Karpas-422 (cell line): ENCODE data around the gene ZCCHC18. TPM values are rescaled to one million over a fixed set of nuclear protein-coding genes. Genes with fewer than 3 reads are reported as not detected.

ENCODE experiments used
- DNase-seq: peaks from one replicate; pipeline ENCODE4 v3.0.0-alpha.2; 2015
- H2AFZ ChIP-seq: fragments of 200-600 bp; sonication (generic); 2 replicates; pipeline ENCODE4 v1.6.1; 2014; ENCODE audit warnings: antibody characterized with exemption, low read length, mixed read lengths
- H3K27ac ChIP-seq: fragments of 200-600 bp; sonication (generic); 2 replicates; pipeline ENCODE4 v1.5.1; 2014; ENCODE audit warnings: mild to moderate bottlenecking, low read length, moderate library complexity
- H3K27me3 ChIP-seq: fragments of 200-600 bp; sonication (generic); 2 replicates; pipeline ENCODE4 v1.6.1; 2014; ENCODE audit warnings: low read length, mixed read lengths
- H3K36me3 ChIP-seq: fragments of 200-600 bp; sonication (generic); 2 replicates; pipeline ENCODE4 v1.6.1; 2014; ENCODE audit warnings: low read length, mixed read lengths; ENCODE audit not compliant: insufficient read depth
- H3K4me1 ChIP-seq: fragments of 200-600 bp; sonication (generic); 2 replicates; pipeline ENCODE4 v1.6.1; 2014; ENCODE audit warnings: mild to moderate bottlenecking, low read length, mixed read lengths
- H3K4me2 ChIP-seq: fragments of 200-600 bp; sonication (generic); 2 replicates; pipeline ENCODE4 v1.6.1; 2014; ENCODE audit warnings: low read length, low read depth, mild to moderate bottlenecking; ENCODE audit not compliant: poor library complexity, severe bottlenecking
- H3K4me3 ChIP-seq: fragments of 200-600 bp; sonication (generic); 2 replicates; pipeline ENCODE4 v1.5.1; 2014; ENCODE audit warnings: mild to moderate bottlenecking, antibody characterized with exemption, low read length, mixed read lengths
- H3K79me2 ChIP-seq: fragments of 200-600 bp; sonication (generic); 2 replicates; pipeline ENCODE4 v1.6.1; 2014; ENCODE audit warnings: mild to moderate bottlenecking, low read length, mixed read lengths
- H3K9ac ChIP-seq: fragments of 200-600 bp; sonication (generic); 2 replicates; pipeline ENCODE4 v1.6.0; 2014; ENCODE audit warnings: low read length
- H3K9me2 ChIP-seq: fragments of 200-600 bp; sonication (generic), shearing (Covaris generic); replicated peaks from 2 replicates; pipeline ENCODE4 v1.6.0; 2014; ENCODE audit warnings: mild to moderate bottlenecking, low read length, moderate library complexity; ENCODE audit not compliant: insufficient read depth
- H3K9me3 ChIP-seq: fragments of 300-700, 200-600 bp; sonication (generic); 2 replicates; pipeline ENCODE4 v1.6.1; 2014; ENCODE audit warnings: low read length, mixed read lengths
- H4K20me1 ChIP-seq: fragments of 200-600 bp; sonication (generic); 2 replicates; pipeline ENCODE4 v1.6.1; 2014; ENCODE audit warnings: mild to moderate bottlenecking, antibody characterized with exemption, low read length, low read depth; ENCODE audit not compliant: insufficient read depth
- total RNA-seq: library from RNA; depleted of rRNA; stranded (reverse); fragments of >200 nt; shearing (Covaris generic); gene quantifications from 2 replicates; pipeline ENCODE4 v1.2.3, GENCODE V29; 2014; ENCODE audit warnings: low replicate concordance; rRNA removed

Gene ZCCHC18
- total RNA-seq, 1 experiment from 2014 or later, result 0.41 TPM

- Histone ChIP-seq H3K4me2 (no peak overlapping the region), H3K9me3 (no peaks in the 10 kb centered on the region; the same call in 1 of the 2 replicates), H3K4me1 (no peaks in the 10 kb centered on the region), H4K20me1 (no peaks in the 10 kb centered on the region), H3K36me3 (no peaks in the 10 kb centered on the region), H3K79me2 (no peaks in the 10 kb centered on the region), H3K9me2 (no peaks in the 10 kb centered on the region), H2AFZ (no peak overlapping the region), H3K4me3 (no peak overlapping the region), H3K9ac (no peak overlapping the region), H3K27ac (no peak overlapping the region), H3K27me3 (no peaks in the 10 kb centered on the region)
- peak; percentile 64 for DNase-seq
These were observed 25.2 kb downstream of the ZCCHC18 start for GRCh38 chrX:104137496-104137895.

DNA sequence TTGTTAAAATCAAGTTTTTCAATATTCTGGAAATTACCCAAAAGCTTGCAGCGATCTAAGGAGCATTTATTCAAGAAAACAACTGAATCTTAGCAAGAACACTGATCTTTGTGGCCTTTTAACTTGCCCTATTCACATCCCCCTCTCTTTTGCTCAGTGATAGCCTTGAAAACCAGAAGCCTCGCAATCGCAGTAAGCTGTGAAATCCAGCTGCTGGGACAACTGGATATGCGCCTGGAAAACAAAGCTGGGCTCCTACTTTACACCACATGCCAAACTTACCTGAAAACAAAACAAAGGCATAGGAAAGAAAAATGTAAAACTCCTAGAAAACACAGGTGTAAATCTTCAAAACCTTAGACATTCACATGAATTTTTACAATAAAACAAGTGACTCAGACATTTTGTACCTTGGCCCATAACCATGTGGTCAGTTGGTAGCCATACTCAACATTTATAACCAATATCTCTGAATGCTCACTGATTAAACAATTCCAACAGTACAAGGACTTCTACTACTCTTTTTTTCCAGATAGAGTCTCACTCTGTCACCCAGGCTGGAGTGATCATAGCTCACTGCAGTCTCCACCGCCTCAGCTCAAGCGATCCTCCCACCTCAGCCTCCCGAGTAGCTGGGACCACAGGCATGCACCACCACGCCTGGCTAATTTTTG lies 28.9 kb downstream of the ZCCHC18 start:
- Histone ChIP-seq H3K27ac (no peak overlapping the region), H3K4me2 (no peak overlapping the region), H3K4me1 (no peaks in the 10 kb centered on the region), H3K27me3 (no peaks in the 10 kb centered on the region), H3K9ac (no peak overlapping the region), H3K9me3 (no peaks in the 10 kb centered on the region; the same call in 1 of the 2 replicates), H2AFZ (no peak overlapping the region), H3K36me3 (no peaks in the 10 kb centered on the region), H4K20me1 (no peaks in the 10 kb centered on the region), H3K9me2 (no peaks in the 10 kb centered on the region), H3K4me3 (no peak overlapping the region), H3K79me2 (no peaks in the 10 kb centered on the region)
- no peak for DNase-seq

- H4K20me1 ChIP-seq, result no peaks in the 10 kb centered on the region
- no peak overlapping the region for H3K4me3 ChIP-seq
- DNase-seq, result no peak
These were observed 38.7 kb downstream of the ZCCHC18 start for GRCh38 chrX:104151037-104151436.

DNA sequence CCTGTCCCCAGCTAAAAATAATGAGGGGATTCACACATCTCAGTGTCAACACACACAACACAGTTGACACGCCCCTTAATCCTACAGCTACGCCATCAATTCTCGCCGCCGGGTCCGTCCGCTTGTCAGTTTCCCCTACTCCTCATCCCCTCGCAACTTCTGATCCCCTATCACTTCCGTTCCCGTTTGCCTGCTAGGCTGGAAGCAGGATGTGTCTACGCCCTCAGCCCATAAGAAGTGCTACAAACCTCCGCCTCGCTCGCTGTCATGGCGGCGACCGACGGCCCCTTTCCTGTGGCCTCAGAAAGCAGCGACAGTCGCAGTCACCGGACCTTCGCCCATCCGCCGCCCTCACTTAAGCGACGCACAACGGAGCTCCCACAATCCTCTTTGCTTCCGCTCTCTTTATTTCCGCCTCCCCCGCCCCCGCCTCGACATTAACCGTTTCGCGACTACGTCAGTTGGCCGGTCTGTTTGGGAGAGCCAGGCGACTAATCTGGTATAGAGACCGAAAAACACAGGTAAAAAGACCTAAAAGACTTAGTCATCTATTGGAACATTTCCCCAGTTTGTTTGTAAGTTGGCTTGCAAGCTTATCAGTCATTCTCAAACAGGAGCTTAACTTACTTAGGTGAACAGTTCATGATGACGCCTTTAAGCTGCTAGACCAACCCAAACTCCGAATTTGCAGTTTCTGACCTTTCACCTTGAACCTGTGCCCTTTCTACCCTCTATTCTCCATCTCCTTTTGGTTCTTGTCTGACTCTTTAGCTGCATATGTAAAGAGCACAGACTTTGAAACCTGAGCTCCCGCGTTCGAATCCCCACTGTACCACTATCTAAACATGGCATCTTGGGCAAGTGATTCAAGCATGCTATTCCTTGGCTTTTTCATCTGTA lies 44.6 kb downstream of the ZCCHC18 start, which contains the start of gene SLC25A53:
TSS of gene SLC25A53 (minus strand) at position 380 of the 900 bp plus-strand sequence. CDS start 51,752 bp downstream, outside the sequence.
- H3K27me3 ChIP-seq, result no peaks in the 10 kb centered on the region
- H3K9me3 ChIP-seq, result no peaks in the 10 kb centered on the region
- peak within 1 kb of the TSS; percentile 83 for H3K4me2 ChIP-seq
- no peaks in the 10 kb centered on the region for H3K9me2 ChIP-seq
- H3K27ac ChIP-seq, result peak within 1 kb of the TSS; percentile 86
- peak within 1 kb of the TSS; percentile 77 for H3K4me3 ChIP-seq
- no peaks in the 10 kb centered on the region for H4K20me1 ChIP-seq
- peak within 1 kb of the TSS; percentile 75 for H3K9ac ChIP-seq
- DNase-seq, result peak; percentile 93
- H3K79me2 ChIP-seq, result peaks cover 30% of the 10 kb centered on the region
- 0 out of 2 replicates have a peak within 1 kb of the TSS, but pooled peaks have one; percentile 32 for H2AFZ ChIP-seq
- peaks cover 17% of the 10 kb centered on the region for H3K4me1 ChIP-seq
- H3K36me3 ChIP-seq, result no peaks in the 10 kb centered on the region

More at GRCh38 chrX:104151037-104151436, 38.7 kb downstream of the ZCCHC18 start:
- Histone ChIP-seq H3K4me1 (peaks cover 5% of the 10 kb centered on the region; the same call in 1 of the 2 replicates), H3K9me2 (no peaks in the 10 kb centered on the region), H3K9me3 (no peaks in the 10 kb centered on the region), H3K79me2 (peaks cover 14% of the 10 kb centered on the region), H3K9ac (no peak overlapping the region), H3K36me3 (no peaks in the 10 kb centered on the region), H3K27me3 (no peaks in the 10 kb centered on the region), H2AFZ (no peak overlapping the region), H3K27ac (no peak overlapping the region), H3K4me2 (no peak overlapping the region)

Other genes with a start within 250 kb of the ZCCHC18 start
- gene TMSB15B, start 149.9 kb upstream of the ZCCHC18 start, total RNA-seq, result 1.0 and 13.2 TPM in 2 replicates
- not detected in 2 replicates for gene H2BW1, start 98.8 kb upstream of the ZCCHC18 start, total RNA-seq
- not detected in 2 replicates for gene H2BW2, start 72.6 kb upstream of the ZCCHC18 start, total RNA-seq
- gene TMSB15C, start 36.3 kb upstream of the ZCCHC18 start, total RNA-seq, result 0.29 and 6.1 TPM in 2 replicates
- gene SLC25A53, start 44.5 kb downstream of the ZCCHC18 start, total RNA-seq, result 2.2 and 5.8 TPM in 2 replicates
- 12.2 and 26.8 TPM in 2 replicates for gene FAM199X, start 53.9 kb downstream of the ZCCHC18 start, total RNA-seq
- not detected in 2 replicates for gene ESX1, start 142.4 kb downstream of the ZCCHC18 start, total RNA-seq